GM19023 (cell line): Measurements from ENCODE around the gene TRIM9.
A peak's percentile ranks its signal among the peaks of the same experiment; 100 is the strongest.
"Not testable (repeated sequence)": the region's sequence is repeated elsewhere in the genome, so short reads cannot be mapped to it uniquely, and the experiment has no call there.

Experiments
- ATAC-seq: cut with Tn5 transposase; IDR thresholded peaks from one replicate; pipeline ENCODE4 v1.9.1; 2021; ENCODE audit warnings: mild to moderate bottlenecking, moderate library complexity; ENCODE audit not compliant: unreplicated experiment

The TRIM9 gene

DNA sequence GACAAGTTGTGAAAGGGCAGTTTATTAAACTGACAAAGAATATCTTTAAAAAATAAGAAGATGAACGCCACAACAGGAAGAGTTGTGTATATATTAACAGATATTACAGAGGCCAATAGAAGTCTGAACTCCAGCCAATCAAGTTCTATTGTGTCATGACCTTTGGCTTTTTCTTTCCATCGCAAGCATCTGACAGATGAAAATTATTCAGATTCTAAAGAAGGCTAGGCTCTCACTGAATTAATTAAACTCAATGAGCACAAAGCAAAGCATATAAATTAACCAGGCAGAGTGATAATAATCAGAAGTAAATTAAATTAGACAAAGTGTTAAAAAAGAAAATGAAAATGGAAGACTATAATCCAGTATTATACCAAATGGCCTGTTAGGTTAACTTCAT lies 88.6 kb downstream of the TRIM9 start:
- no peak for ATAC-seq

DNA sequence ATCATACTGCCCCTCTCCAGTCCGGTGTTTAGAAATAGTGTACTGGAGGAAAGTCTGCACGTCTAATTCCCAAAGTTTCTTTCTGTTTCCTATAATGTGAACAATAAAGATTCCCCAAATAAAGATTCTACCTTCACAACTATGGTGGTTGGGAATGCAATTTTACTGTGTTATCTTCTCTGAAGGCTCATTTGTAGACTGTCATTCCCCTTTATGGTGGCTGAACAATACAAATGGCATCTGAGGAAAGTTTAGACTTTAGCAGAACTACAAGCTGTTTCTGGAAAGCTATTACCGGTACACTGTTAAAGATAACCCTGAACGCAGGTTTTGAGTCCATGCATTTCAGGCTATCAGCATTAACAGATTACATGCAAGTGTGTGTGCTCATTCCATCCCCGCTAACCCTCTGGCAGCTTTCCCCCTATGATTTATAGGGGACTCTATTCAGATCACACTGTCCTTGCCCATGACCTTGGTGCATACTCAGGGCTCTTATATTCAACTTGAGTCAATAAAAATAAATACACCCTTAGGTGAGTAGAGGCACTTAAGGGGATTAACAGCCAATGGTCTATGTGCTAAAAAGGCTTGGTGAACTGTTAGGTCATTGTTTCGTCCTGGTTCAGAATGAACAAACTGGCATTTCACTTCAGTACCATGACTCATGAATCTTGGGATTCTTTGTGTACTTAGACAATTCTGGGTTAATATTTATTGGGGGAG lies 89.9 kb downstream of the TRIM9 start:
- ATAC-seq, result no peak

DNA sequence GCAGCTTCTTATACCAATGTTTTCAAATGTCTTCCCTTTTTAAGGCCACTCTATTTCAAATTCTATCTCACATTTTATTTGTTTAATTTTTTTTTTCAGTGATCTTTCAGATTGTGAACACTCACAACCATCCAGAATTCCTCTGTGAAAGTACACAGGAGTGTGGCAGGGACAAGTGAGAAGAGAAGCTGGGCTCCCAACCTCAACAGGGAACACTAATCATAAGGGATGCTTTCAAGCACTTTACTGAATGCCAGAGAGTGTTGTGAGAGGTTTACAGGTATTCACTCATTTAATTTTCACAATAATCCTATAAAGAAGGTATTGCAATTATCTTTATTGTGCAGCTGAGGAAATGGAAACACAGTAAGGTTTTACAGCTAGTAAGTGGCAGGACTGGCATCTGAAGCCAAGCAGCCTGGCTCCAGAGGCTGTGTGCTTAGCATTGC lies 90.5 kb downstream of the TRIM9 start:
- no peak for ATAC-seq

DNA sequence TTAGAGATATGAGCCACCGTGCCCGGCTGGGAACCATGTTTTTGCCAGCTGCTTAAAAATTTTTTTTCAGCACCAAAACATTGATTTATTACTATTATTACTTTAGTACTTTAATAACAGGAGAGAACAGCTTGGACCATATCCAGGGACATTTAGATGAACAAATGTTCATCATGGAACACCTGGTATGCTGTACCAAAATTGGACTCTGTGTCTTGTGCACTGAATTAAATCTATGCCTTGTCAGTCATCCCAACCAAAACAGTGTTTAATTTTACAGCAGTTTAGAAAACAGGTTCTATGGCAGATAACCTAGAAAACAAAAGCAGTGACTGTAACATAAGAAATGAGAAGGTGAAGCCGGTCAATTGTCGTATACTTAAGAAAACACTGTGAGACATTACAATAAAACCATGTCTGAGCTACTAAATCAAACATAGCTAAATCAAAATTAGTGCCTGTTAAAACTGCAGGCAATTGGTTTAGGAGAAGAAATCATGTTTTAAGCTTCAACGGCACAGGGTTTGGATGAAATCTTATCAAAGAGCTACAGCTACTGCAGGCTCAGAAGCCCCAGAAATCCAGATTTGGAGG lies 92.4 kb downstream of the TRIM9 start:
- no peak for ATAC-seq

DNA sequence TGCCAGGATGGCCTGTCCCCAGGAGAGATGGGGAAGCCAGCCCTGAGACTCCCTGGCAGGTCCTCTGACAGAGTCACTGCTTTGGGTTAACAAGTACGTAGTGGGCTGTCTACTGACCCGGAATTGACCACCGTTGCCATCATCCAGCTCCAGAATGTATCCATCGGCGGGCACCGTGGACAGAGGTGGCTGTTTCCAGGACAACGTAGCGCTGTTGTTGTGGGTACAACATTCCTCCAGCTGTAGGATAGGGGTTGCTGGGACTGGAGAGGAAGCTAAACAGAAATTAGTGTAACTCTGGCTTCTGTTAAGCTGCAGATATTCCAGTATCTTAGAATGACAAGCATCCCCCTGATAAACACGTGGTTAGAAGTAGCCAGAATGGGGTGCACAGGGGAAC lies 94.3 kb downstream of the TRIM9 start:
- no peak for ATAC-seq

DNA sequence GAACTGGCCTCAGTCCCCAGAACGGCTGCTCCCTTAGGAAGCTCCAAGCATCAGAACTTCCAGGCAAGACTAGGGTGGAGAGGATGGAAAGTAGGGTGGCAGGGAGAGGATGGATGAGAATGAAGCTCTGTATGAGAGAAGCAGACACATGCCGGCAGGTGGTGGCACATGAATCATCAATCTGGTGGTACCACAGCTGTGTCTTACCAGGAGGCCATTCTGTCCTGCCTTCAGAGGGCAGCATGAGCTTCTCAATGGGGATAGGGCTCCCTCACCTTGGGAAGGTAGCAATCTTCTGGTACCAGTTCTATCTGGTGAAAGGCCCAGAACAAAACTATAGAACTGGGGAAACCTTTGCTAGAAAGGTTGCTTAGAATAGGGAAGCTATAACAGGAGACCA lies 95.2 kb downstream of the TRIM9 start:
- ATAC-seq, result no peak

DNA sequence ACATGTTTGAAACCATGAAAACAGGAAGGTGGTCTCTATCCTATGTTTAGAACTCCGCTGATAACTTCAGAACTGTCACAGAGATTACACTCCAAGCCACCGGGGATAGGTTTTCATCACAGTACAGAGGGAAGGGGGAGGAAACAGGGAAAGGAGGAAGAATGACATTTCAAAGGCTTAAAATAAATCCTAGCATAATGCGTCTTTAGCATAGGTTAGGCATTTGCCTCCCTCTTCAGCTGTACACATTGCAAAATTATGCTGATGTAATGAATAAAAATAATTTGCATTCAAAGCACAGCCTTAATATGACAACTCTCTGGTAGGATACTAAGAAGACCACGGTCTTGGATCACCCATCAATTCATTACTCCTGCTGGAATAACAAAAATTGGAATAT lies 96.3 kb downstream of the TRIM9 start:
- ATAC-seq, result no peak

DNA sequence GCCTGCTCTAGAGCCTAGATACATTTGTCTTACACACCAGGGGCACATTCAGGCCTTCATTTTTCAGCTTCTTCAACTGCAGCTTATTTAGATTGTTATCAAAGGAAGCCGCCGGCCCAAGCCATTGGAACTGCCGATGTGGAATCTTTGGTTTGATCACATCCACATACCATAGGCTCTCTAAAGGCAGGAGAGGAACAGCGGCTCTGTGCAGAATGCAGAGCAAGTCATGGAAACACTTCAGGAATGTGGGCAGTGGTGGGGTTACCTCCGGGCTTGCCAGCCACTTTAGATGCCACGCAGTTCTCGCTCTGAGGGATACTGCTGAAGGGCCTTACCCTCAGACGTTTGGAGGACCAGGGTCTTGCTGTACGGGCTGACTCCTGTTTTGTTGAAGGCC lies 97.2 kb downstream of the TRIM9 start:
- ATAC-seq, result no peak

DNA sequence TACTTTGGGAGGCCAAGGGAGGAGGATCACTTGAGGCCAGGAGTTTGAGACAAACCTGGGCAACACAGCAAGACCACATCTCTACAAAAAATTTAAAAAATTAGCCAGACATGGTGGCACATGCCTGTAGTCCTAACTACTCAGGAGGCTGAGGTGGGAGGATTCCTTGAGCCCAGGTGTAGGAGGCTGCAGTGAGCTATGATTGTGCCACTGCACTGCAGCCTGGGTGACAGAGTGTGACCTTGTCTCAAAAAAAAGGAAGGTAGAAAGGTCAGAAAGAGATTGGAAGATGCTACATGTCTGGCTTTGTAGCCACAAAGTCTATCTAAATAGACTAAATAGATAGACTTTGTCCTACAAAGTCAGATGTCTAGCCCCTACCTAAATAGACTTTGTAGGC lies 100.7 kb downstream of the TRIM9 start:
- not testable (repeated sequence) for ATAC-seq

DNA sequence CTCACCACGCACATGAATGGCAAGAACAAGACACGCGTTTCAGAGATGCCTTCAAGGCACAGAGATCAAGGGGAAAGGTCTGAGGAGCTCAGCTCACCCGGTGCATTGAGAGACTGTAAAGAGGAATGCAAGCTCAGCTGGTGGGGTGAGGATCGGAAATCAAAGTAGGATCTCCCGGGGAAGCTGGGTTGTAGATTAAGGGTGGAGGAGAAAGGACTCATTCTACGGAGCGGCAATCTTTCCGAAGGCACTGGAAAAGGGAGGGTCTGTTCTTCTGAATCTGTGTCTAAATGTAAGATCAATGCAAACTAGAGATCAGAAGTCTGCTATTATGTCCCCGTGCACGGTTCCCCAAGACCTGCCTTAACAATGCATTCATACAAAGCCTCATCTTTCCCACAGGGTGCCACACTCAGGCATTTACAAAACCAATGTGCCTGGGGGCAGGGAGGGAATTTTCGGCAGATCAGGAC lies 109.0 kb downstream of the TRIM9 start:
- no peak for ATAC-seq

DNA sequence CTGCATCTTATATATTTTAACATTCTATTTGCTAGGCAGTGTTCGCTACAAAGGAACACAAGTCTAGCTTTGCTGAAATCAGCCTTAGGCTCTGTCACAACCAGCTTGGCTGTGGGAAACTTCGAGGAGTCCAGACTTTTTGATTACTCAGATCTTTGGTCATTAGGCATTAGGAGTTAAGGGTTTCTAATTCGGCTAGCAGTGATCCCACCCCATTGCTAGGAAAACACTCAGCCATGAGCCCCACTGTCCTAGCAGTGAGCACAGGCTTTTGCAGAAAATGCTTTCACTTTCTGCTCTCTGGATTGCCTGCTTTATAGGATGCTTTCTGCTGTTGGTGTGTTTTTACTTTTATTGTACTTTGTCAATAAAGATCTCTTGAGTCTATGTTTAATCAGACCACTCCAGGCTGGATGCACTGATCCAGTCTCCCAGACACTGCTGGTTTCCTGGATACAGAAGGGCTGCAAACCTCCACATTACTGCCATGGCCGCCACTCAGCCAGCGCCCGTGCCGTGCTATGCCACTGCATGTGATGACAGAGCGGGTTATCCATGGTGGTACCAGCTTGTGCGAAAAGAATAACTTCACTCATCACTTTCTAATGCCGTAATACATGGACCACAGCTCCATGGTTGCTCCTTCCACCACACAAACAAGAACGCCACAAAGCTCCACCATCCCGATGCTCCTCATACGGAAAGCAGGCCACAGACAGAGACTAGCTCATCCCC lies 109.6 kb downstream of the TRIM9 start:
- ATAC-seq, result no peak

DNA sequence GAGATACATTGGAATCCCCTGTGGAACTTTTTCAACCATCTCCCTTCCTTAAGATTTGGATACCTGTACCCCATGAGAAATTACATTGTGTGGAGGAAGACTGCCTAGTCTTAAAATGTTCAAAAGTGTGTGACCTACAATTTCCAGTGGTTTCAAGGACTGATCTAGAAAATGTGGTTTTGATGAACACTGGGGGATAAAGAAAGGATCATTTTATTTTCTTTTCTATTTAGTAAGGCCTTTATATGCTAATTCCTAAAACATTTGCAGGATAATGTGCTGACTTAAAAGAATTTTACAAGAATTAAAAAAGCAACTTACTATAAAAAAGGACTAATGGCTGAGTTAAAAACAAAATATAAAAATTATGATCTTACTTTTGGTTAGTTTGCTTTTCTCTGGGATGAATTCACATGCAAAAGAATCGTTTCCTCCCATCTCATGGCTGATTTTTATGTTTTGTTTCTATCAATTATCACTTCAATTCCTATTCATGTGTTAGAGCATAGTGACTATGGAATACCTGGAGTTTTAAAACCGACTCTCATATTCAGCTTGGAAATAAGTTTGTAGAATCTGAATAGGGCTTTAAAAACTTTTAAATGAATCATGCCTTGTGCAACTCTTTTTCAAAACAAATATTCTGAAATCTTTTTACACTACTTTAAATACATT lies 110.7 kb downstream of the TRIM9 start:
- ATAC-seq, result no peak

DNA sequence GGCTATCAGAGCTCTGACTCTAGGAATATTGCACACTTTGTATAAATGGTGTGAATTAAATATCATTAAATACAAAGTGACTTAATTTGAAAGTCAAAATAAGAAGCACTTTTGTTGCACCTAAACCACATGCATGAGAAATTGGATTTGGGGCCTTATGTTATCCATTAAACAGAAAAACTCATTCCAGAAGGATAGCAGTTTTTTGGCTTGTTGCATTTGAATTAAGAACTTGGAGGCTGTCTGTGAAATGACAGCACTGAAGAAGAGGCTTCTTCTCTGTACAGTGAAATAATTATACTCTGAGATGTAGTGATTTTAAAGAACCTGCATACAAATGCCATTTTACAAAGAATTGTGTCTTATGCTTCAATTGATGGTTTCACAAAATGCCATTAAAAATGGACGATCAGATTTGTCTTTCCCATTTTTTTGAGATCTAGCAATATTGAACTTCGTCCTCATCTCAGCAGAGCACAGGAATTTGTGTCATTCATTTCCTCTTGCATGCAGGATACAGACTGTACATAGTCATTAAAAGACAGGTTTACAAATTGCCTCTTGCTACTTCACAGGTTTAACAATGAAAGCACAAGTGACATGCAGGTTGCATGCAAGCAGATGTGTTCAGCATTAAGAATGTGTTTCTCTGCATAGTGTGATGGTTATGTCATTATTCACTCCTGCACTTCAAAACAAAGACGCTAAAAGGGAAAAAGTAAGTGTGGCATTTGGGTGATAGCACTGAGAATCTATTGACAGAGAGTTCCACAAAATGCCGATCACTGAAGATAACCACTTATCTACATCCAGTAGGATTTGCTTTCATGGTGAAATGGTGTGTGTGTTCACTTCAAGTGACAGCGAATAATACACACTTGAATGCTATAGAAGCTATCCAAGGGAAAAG lies 114.7 kb downstream of the TRIM9 start:
- no peak for ATAC-seq

DNA sequence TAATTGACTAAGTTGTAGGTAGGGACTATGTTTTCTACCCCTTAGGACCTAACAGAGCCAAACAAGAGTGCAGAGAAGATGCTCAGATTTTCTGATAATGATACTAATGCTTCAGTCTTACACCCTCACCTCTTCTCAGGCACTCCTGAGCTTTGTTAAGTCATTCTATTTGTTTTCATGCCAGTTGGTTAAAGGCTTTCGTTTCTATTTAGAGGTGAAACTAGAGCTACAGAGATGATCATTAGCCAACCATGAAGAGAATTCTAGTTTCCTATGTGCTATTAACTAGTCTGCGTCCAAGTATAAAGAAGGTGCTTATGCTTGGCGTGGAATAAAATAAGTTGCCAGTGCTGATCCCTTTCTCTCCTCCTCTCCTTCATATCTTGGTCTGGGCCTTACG lies 116.0 kb downstream of the TRIM9 start:
- ATAC-seq, result peak; percentile 77

DNA sequence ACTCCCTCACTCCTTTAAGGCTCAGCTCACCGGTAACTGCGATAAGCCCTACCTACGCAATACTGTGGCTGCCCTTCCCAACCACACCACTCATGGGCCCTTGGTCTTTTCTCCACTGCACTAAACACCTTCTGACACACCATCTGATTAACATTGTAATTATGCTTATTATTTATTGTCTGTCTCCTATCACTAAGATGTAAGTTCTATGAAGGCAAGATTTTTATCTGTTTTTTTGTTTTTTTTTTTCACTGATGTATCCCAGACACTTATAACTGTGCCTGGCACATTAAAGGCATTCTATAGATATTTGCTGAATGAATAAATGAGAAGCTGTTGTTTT lies 116.4 kb downstream of the TRIM9 start:
- no peak for ATAC-seq

DNA sequence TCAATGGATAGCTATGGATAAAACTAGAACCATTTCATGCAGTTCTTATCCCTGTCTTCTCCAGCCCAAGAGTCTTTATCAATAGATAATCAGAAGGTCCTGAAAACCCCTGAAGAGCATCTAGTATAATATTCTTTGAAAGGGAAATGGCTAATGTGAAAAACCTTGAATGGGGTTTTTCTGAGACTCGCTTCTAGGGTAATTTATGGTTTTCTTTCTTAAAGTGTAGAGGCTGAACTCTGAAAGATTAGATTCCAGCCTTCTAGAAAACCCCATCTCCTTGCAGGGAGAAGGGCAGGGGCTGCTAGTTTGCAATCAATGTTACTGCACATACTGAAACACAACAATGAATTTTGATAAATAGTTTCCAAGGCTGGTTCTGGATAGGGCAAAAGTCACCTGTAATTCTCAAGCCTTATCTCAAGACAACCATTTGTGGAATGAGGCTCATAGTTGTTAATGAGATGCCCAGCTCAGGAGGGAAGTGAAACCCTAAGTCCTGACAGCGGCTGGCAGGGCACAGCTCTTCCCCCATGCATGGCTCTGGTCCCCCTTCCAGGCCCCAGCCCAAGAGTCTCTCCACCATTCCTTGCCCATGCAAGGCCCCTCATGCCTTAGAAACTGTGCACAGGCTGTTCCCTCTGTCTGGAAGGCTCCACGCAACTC lies 116.9 kb downstream of the TRIM9 start:
- ATAC-seq, result peak; percentile 55

DNA sequence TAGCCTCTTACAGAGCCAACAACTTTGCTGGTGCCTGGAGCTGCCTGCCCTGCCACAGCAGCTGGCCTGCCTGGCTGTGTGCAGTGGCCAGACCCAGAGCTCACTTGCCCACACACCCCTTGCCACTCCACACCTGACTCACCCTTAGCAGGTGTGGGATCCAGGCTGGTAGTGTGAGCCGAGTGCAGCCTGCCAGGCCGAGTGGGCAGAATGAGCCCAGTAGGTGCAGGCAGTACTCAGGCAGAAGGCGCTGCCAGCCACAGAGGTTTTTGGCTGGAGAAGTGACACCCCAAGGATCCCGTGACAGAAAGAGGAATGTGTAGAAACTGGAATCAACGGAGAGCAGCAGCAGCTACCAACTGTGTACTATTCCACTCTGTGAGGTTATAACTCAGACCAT lies 120.8 kb downstream of the TRIM9 start:
- no peak for ATAC-seq

DNA sequence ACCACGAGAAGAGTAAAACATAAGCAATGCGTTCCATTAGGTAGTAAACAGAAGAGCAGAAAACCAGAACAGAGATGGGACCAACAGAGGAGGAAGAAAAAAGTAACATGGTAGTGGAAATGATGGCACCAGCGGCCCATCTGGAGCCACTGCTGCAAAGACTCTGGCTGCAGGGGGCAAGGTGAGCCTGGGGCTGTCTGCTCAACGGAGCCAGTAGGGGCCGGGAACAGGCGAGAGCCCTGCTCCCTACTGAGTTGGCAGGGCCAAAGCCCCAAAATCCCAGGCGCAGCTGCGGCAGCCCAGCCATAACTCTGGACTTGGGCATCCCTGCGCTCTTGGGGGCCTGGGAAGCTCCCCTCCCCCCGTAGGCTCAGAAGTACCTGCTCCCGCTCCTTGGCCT lies 122.2 kb downstream of the TRIM9 start:
- ATAC-seq, result no peak

DNA sequence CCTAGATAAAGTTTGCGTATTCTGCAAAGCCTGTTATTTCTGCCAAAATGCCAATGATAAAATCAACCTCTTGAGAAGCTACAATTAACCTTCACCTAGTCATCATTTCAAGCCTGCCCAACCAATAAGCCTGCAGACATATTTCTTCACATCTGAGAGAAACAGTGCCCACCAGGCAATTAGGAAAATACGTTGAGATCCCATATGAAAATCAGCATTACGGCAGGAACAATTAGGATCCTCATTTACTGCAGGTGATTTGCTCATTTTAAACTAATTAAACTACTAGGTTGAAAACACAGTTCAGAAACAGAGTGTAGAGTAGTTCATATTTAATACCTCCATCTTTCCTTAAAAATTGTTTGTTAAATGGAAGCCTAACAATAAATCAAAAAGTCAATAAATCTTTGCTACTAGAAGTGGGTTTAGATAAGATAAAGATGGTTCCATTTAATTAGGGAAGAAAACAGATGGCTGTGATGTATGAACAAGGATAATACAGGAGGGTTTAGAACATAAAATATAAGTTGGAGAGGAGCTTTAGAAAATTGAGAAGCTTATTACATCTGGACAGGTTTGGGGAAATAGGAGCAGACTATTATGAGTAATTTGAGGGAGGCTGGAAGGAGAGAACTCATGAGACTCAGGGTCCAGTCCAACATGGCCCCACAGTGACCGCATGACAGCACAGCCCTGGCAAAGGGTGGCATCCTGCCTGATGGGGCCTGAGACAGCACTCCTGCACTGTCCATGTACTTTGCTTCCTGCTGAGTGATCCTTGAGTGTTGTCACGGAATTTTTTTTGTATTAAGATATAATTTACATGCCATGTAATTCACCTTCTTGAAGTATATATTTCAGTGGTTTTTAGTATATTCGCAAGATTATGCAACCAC lies 123.8 kb downstream of the TRIM9 start:
- no peak for ATAC-seq
